ENCODE data around the gene PCSK4. TPM values are rescaled to one million over a fixed set of nuclear protein-coding genes. Genes with fewer than 3 reads are reported as not detected.

The PCSK4 gene
- total and polyA plus RNA-seq, 2 of the 4 experiments (the other 2 are of a cell fraction), result 0.72 to 1.7 TPM

- TF ChIP-seq ELK1 (IDR thresholded peaks at IDR 0.05; ENCODE audit: borderline replicate concordance, low read depth, low read length), result no peak
These were observed 463 bp downstream of the PCSK4 start (continued) for GRCh38 chr19:1489463-1490310.

- H3K36me3 ChIP-seq (ENCODE audit: control insufficient read depth, insufficient read depth, low read length), result no peaks in the 10 kb centered on the region
- H3K56ac ChIP-seq (ENCODE audit: extremely low read depth, insufficient read depth, low read length), result no peak overlapping the region
- H3K4me2 ChIP-seq (ENCODE audit: low read depth, low read length), result no peak overlapping the region
- no peaks in the 10 kb centered on the region for H3K9me3 ChIP-seq (ENCODE audit: control insufficient read depth, insufficient read depth, low read length)
- no peaks in the 10 kb centered on the region for H3K9me1 ChIP-seq (ENCODE audit: insufficient read depth, low read length)
- no peak overlapping the region for H2BK15ac ChIP-seq (ENCODE audit: low read depth, low read length)
- no peak overlapping the region for H2AK5ac ChIP-seq (ENCODE audit: low read depth, low read length)
- ATAC-seq (ENCODE audit: low read depth) (no peak), DNase-seq (no peak)
- H2BK120ac ChIP-seq (ENCODE audit: low read depth, low read length), result no peak overlapping the region
- no peak overlapping the region for H3K14ac ChIP-seq (replicated peaks; ENCODE audit: low read depth, low read length)
- H4K5ac ChIP-seq (ENCODE audit: low read depth, low read length), result no peak overlapping the region
- H4K91ac ChIP-seq (ENCODE audit: insufficient read depth, low read depth, low read length), result no peak overlapping the region
- H2BK5ac ChIP-seq (ENCODE audit: low read depth, low read length, poor library complexity, severe bottlenecking), result no peak overlapping the region
- intact Hi-C loops (cut with micrococcal nuclease) (no loop called here), in situ Hi-C loops (cut with MboI; ENCODE audit: low sequenced_read_pairs) (no loop called here), dilution Hi-C loops (cut with HindIII; ENCODE audit: low sequenced_read_pairs, unreplicated experiment) (no loop called here)
- H3K9ac ChIP-seq (ENCODE audit: low read depth, low read length), result no peak overlapping the region
- no TSS peak for BruUV-seq (replicated peaks)
- no peak overlapping the region for H3K18ac ChIP-seq (ENCODE audit: low read depth, low read length)
- H3K4ac ChIP-seq (ENCODE audit: low read depth, low read length), result no peak overlapping the region
- H2AFZ ChIP-seq (replicated peaks; ENCODE audit: low read length, poor library complexity), result no peak overlapping the region
- POLR2A ChIA-PET (ENCODE audit: unreplicated experiment), result no interaction called here
- no peak for TF ChIP-seq BHLHE40 (IDR thresholded peaks at IDR 0.05; ENCODE audit: low read depth, low read length)
- no peak for TF ChIP-seq MAFK (IDR thresholded peaks at IDR 0.05; ENCODE audit: low read depth, low read length)
- no peak for TF ChIP-seq ELK1 (IDR thresholded peaks at IDR 0.05; ENCODE audit: borderline replicate concordance, low read depth, low read length)
- no peak for TF ChIP-seq POLR2A (IDR thresholded peaks at IDR 0.05; ENCODE audit: low read depth, low read length)
- TF ChIP-seq RCOR1 (IDR thresholded peaks at IDR 0.05; ENCODE audit: insufficient replicate concordance, low read length), result no peak
- no peak for TF ChIP-seq CHD1 (IDR thresholded peaks at IDR 0.05; ENCODE audit: low read depth, low read length)
- TF ChIP-seq CTCF (conservative IDR thresholded peaks at IDR 0.05; ENCODE audit: low read depth, low read length), result no peak
- no peak for TF ChIP-seq NFE2L2 (IDR thresholded peaks at IDR 0.05; ENCODE audit: low read depth, low read length)
- no peak for TF ChIP-seq MXI1 (IDR thresholded peaks at IDR 0.05; ENCODE audit: borderline replicate concordance, low read depth, low read length)
- no peak overlapping the region for H4K8ac ChIP-seq (ENCODE audit: low read depth in 2 of 2, low read length in 2 of 2)
- CTCF ChIA-PET, result no interaction called here
- H2AK9ac ChIP-seq (replicated peaks; ENCODE audit: low read depth, low read length, poor library complexity), result no peak overlapping the region
- no peak overlapping the region for H3K4me3 ChIP-seq (ENCODE audit: insufficient read depth, low read depth, low read length)
- H3K23ac ChIP-seq (ENCODE audit: low read depth, low read length), result no peak overlapping the region
- 70% methylated on average over 9 of the region's 11 CpGs; no CpG with 5 or more reads in 1 of the 2 experiments for WGBS, 2 experiments (ENCODE audit: extremely low coverage in 2 of 2, insufficient read length in 1 of 2)
- H2BK20ac ChIP-seq (ENCODE audit: low read depth, low read length), result no peak overlapping the region
- no peaks in the 10 kb centered on the region for H3K79me1 ChIP-seq (ENCODE audit: low read depth in 1 of 2, low read length in 2 of 2)
- peaks cover 3% of the 10 kb centered on the region; the same call in 1 of the 2 replicates for H4K20me1 ChIP-seq (ENCODE audit: insufficient read depth, low read length)
- H3K27ac ChIP-seq (ENCODE audit: insufficient read depth, low read length), result no peak overlapping the region
- peaks cover 9% of the 10 kb centered on the region for H3K4me1 ChIP-seq (ENCODE audit: control insufficient read depth, insufficient read depth, low read length)
- H3K27me3 ChIP-seq (ENCODE audit: control insufficient read depth, insufficient read depth, low read length), result peaks cover 9% of the 10 kb centered on the region; the same call in 1 of the 2 replicates
These were observed 1.9 kb downstream of the PCSK4 start for GRCh38 chr19:1488282-1488601.

Measured in IMR-90 (cell line).